Esophagus muscularis mucosa (tissue), 4 donors: ENCODE results near the gene MRPL41. TPM values are rescaled to one million over a fixed set of nuclear protein-coding genes. Genes with fewer than 3 reads are reported as not detected.
"Not testable (repeated sequence)": the region's sequence is repeated elsewhere in the genome, so short reads cannot be mapped to it uniquely, and the experiment has no call there.

ENCODE experiments used
- DNase-seq: peaks from one replicate; pipeline ENCODE4 v3.0.0-alpha.2; 2017; ENCODE audit errors: extremely low spot score
- H3K27ac ChIP-seq, 4 donors: fragments of 200-600 bp; sonication (generic); replicated peaks in 1 of 4; 1 replicate in 3 of 4; 2 replicates in 1 of 4; pipeline ENCODE4 v1.5.1; 2016 to 2019; ENCODE audit warnings: mild to moderate bottlenecking in 1 of 4
- H3K27me3 ChIP-seq, 4 donors: fragments of 200-600 bp; sonication (generic); one replicate each; pipeline versions ENCODE4 v1.5.1 to v1.6.0; 2016 to 2019
- H3K36me3 ChIP-seq, 4 donors: fragments of 200-600 bp; sonication (generic); one replicate each; pipeline ENCODE4 v1.5.1; 2016 to 2019
- H3K4me1 ChIP-seq, 4 donors: fragments of 200-600 bp; sonication (generic); one replicate each; pipeline ENCODE4 v1.5.1; 2016 to 2019
- H3K4me3 ChIP-seq, 4 donors: fragments of 200-600 bp; sonication (generic); 1 replicate in 2 of 4; 2 replicates in 2 of 4; pipeline ENCODE4 v1.5.1; 2016 to 2019; ENCODE audit warnings: mild to moderate bottlenecking in 4 of 4, moderate library complexity in 1 of 4
- H3K9me3 ChIP-seq, 4 donors: fragments of 200-600 bp; sonication (generic); 1 replicate in 3 of 4; 2 replicates in 1 of 4; pipeline ENCODE4 v1.5.1; 2016 to 2019
- EP300 ChIP-seq: sonication (generic); formaldehyde crosslinking; IDR thresholded peaks from one replicate; pipeline ENCODE4 v1.6.1; 2017; ENCODE audit warnings: antibody characterized with exemption
- POLR2A ChIP-seq: fragments of 450-650 bp; IDR thresholded peaks from one replicate; pipeline ENCODE4 v1.6.1; 2017; ENCODE audit warnings: antibody characterized with exemption, moderate library complexity, mild to moderate bottlenecking, low read depth
- POLR2AphosphoS5 ChIP-seq, 2 donors: sonication (generic); formaldehyde crosslinking; IDR thresholded peaks; one replicate each; pipeline ENCODE4 v1.6.1; 2017; ENCODE audit warnings: antibody characterized with exemption in 2 of 2
- WGBS: methylation state at CpG from one replicate; pipeline ENCODE4 v1.1.5; 2018; 5-methylcytosine and 5-hydroxymethylcytosine counted together
- intact Hi-C: fragments of 100-400 bp; cut with DNase I; formaldehyde crosslinking; loops from one replicate; pipeline ENCODE4 v1.15.1; 2023
- total RNA-seq, 4 donors: library from RNA; depleted of rRNA; stranded (reverse); fragments of >200 nt; gene quantifications; one replicate each; pipeline versions ENCODE4 v1.1.0 to v1.2.1, GENCODE V29; 2016
- TF ChIP-seq, protein P1 (sequence below), 3 experiments: fragments of 200-600 bp in 2 of 3; fragments of 450-650 bp in 1 of 3; sonication (generic) in 2 of 3; IDR thresholded peaks; one replicate each; pipeline ENCODE4 v1.5.1; 2017 to 2019; ENCODE audit warnings: antibody characterized with exemption in 3 of 3, mild to moderate bottlenecking in 2 of 3, moderate library complexity in 1 of 3

MRPL41 gene
- total RNA-seq, 4 donors from 2014 or later, result 59.8 to 83.8 (median 78.2) TPM

DNA sequence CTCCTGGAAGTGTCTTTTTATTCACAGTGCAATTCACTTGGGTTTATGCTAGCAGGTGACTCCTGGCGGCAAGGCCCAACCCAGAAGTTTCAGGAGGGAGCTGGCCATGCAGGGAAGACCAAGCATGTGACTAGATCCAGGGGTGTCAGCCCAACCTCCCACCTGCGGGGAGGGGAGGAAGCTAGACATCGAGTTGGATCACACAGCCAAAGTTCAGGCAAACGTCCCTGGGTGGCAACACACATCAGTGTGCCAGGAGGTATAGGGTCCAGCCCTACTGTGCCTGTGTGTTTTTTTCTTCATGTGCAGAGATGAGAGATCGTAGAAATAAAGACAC is 26.7 kb upstream of the MRPL41 start:
- H3K36me3 ChIP-seq, result peaks cover 0 to 16% (median 7%) of the 10 kb centered on the region in 4 donors
- no peak for TF ChIP-seq EP300
- no peak for TF ChIP-seq POLR2AphosphoS5 (IDR thresholded peaks at IDR 0.05)
- TF ChIP-seq, protein P1, sequence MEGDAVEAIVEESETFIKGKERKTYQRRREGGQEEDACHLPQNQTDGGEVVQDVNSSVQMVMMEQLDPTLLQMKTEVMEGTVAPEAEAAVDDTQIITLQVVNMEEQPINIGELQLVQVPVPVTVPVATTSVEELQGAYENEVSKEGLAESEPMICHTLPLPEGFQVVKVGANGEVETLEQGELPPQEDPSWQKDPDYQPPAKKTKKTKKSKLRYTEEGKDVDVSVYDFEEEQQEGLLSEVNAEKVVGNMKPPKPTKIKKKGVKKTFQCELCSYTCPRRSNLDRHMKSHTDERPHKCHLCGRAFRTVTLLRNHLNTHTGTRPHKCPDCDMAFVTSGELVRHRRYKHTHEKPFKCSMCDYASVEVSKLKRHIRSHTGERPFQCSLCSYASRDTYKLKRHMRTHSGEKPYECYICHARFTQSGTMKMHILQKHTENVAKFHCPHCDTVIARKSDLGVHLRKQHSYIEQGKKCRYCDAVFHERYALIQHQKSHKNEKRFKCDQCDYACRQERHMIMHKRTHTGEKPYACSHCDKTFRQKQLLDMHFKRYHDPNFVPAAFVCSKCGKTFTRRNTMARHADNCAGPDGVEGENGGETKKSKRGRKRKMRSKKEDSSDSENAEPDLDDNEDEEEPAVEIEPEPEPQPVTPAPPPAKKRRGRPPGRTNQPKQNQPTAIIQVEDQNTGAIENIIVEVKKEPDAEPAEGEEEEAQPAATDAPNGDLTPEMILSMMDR (IDR thresholded peaks at IDR 0.05), result no peak
- H3K4me3 ChIP-seq, result no peak overlapping the region
- no peaks in the 10 kb centered on the region for H3K9me3 ChIP-seq
- no peak overlapping the region for H3K27ac ChIP-seq
- 86% methylated on average over 5 of the region's 5 CpGs for WGBS
- DNase-seq, result no peak
- intact Hi-C loops, result loop anchor here (10.0 kb wide), 3 partner anchors 60 to 230 kb away; partner anchors contain the start of genes EXD3 and NOXA1
- no peaks in the 10 kb centered on the region for H3K27me3 ChIP-seq
- peaks cover 0 to 4% (median 2%) of the 10 kb centered on the region in 4 donors for H3K4me1 ChIP-seq

DNA sequence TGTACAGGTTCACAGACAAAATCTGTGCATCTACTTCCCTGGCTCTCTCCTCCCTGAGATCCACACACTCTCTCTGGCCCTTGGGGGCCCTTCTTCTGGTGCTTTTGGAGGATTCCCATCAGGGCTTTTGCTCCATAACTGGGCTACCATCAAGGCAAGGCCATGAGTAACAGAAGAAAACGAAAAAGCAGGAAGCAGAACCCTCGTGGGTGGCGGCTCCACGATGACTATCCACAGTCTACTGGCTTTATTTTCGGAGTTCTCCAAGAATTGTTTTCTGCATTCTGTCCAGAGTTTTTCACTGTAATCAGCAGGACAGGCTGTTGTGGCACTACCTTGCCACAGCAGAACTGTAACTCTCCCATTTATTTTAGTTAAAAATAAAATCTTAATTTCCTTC is 21.3 kb upstream of the MRPL41 start:
- no peaks in the 10 kb centered on the region for H3K27me3 ChIP-seq
- H3K36me3 ChIP-seq, result no peaks in the 10 kb centered on the region
- no peaks in the 10 kb centered on the region for H3K9me3 ChIP-seq
- no peak overlapping the region for H3K27ac ChIP-seq
- DNase-seq, result no peak
- no peak overlapping the region for H3K4me3 ChIP-seq
- H3K4me1 ChIP-seq, result peaks cover 5 to 15% (median 10%) of the 10 kb centered on the region in 4 donors
- WGBS, result 68% methylated on average over 5 of the region's 5 CpGs
- intact Hi-C loops, result no loop called here
- TF ChIP-seq, protein P1 (IDR thresholded peaks at IDR 0.05), result no peak
- no peak for TF ChIP-seq EP300
- no peak for TF ChIP-seq POLR2A
- TF ChIP-seq POLR2AphosphoS5 (IDR thresholded peaks at IDR 0.05), result no peak

DNA sequence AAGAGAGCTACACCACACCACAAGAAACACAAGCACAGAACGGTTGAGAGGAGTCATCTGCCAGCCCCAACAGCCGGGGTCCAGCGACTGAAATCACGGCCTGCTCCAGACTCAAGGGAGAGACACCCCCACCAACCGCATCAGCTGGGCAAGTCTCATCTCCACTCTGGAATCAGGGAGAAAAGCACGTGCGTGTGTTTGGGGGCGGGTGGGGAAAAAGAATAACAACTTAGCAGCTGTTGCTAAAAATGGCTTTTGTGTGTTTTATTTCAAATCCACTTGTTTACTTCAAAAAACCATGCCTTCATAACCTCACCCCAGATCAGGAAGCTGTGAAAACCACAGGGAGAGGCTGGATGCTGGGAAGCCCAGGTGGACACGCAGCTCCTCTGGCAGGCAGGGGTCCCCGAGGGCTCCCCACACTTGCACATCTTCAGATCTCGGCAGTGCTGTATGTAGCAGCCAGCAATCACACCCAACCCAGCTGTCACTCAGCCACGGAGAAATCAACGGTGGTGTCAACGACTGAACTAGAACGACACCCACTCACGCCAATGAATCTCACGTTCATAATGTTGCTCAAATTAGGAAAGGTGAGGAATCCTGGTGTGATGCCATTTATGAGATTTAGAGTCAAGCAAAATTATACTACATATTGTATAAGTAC is 20.4 kb upstream of the MRPL41 start:
- no peaks in the 10 kb centered on the region for H3K27me3 ChIP-seq
- H3K4me3 ChIP-seq, result no peak overlapping the region
- TF ChIP-seq EP300 (no peak), POLR2A (no peak), POLR2AphosphoS5 (IDR thresholded peaks at IDR 0.05) (no peak)
- TF ChIP-seq, protein P1 (IDR thresholded peaks at IDR 0.05), result no peak
- no peak overlapping the region for H3K27ac ChIP-seq
- intact Hi-C loops, result no loop called here
- no peak for DNase-seq
- peaks cover 0 to 2% (median 0%) of the 10 kb centered on the region in 4 donors for H3K36me3 ChIP-seq
- 65% methylated on average over 17 of the region's 17 CpGs for WGBS
- peaks cover 5 to 14% (median 11%) of the 10 kb centered on the region in 4 donors for H3K4me1 ChIP-seq
- H3K9me3 ChIP-seq, result no peaks in the 10 kb centered on the region

DNA sequence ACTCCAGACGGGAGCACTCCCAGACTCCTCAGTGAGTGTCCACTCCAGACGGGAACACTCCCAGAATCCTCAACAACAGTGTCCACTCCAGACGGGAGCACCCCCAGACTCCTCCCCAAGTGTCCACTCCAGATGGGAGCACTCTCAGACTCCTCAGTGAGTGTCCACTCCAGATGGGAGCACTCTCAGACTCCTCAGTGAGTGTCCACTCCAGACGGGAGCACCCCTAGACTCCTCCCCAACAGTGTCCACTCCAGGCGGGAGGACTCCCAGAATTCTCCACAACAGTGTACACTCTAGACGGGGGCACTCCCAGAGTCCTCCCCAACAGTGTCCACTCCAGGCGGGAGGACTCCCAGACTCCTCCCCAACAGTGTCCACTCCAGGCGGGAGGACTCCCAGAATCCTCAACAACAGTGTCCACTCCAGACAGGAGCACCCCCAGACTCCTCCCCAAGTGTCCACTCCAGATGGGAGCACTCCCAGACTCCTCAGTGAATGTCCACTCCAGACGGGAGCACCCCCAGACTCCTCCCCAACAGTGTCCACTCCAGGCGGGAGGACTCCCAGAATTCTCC is 18.7 kb upstream of the MRPL41 start:
- H3K9me3 ChIP-seq, H3K27me3 ChIP-seq, H3K36me3 ChIP-seq, H3K4me3 ChIP-seq, intact Hi-C loops, H3K27ac ChIP-seq, DNase-seq: not testable (repeated sequence)
- peaks cover 5 to 14% (median 11%) of the 10 kb centered on the region in 4 donors for H3K4me1 ChIP-seq
- 83% methylated on average over 7 of the region's 10 CpGs for WGBS

DNA sequence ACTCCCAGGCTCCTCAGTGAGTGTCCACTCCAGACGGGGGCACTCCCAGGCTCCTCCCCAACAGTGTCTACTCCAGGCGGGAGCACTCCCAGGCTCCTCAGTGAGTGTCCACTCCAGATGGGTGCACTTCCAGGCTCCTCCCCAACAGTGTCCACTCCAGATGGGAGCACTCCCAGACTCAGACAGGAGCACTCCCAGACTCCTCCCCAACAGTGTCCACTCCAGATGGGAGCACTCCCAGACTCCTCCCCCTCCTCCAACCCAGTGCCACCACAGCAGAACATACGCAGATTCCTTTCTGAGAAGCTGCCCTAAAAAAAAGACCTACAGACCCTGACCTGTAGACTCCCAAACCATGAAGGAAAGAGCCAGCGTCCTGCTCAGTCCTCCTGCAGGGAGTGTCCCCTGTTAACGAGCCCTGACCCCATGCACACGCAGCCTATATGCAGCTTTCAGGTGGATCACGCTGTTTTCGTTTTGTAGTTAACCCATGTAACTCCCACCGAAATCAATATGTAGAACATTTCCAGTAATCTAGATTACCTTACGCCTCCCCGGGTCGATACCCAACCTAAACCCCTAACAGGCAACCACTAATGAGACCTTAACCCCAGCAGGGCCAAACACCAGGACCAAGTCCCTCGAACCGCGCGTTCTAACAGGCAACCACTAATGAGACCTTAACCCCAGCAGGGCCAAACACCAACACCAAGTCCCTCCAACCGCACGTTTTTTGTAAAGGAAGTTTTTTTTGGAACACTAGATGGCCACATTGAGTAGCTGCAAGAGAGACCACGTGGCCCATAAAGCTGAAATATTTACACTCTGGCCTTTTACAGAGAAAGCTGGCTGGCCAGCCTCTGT is 17.2 kb upstream of the MRPL41 start:
- Histone ChIP-seq H3K4me1 (peaks cover 5 to 14% (median 11%) of the 10 kb centered on the region in 4 donors), H3K9me3 (no peaks in the 10 kb centered on the region), H3K36me3 (peaks cover 0 to 23% (median 8%) of the 10 kb centered on the region in 4 donors), H3K4me3 (no peak overlapping the region), H3K27ac (no peak overlapping the region), H3K27me3 (no peaks in the 10 kb centered on the region)
- 50% methylated on average over 19 of the region's 19 CpGs for WGBS
- no peak for DNase-seq
- intact Hi-C loops, result no loop called here
- TF ChIP-seq POLR2A (no peak), POLR2AphosphoS5 (IDR thresholded peaks at IDR 0.05) (peak in 1 of 2 donors; percentile 46), EP300 (no peak)
- TF ChIP-seq, protein P1 (IDR thresholded peaks at IDR 0.05), result peak; percentile 66 to 73 (median 72)
